Measurements from ENCODE around the gene ZNF827.
A peak's percentile ranks its signal among the peaks of the same experiment; 100 is the strongest.

ZNF827 gene

GRCh38 chr4:145933134-145933533 is 5.5 kb downstream of the ZNF827 start:
- no peak for DNase-seq (ENCODE audit: low read depth)

GRCh38 chr4:145931403-145931802 is 7.2 kb downstream of the ZNF827 start:
- no peak for DNase-seq (ENCODE audit: low read depth)

- DNase-seq (ENCODE audit: low read depth) = no peak
Observed at GRCh38 chr4:145930592-145930991, 8.0 kb downstream of the ZNF827 start.

GRCh38 chr4:145929415-145930178 is 9.0 kb downstream of the ZNF827 start:
- DNase-seq (ENCODE audit: low read depth) = no peak

GRCh38 chr4:145928748-145929147 is 9.9 kb downstream of the ZNF827 start:
- DNase-seq (ENCODE audit: low read depth) = no peak

GRCh38 chr4:145927030-145927429 is 11.6 kb downstream of the ZNF827 start:
- no peak for DNase-seq (ENCODE audit: low read depth)

GRCh38 chr4:145921231-145921630 is 17.4 kb downstream of the ZNF827 start:
- no peak for DNase-seq (ENCODE audit: low read depth)

GRCh38 chr4:145920205-145920604 is 18.4 kb downstream of the ZNF827 start:
- DNase-seq (ENCODE audit: low read depth) = peak; percentile 90

- no peak for DNase-seq (ENCODE audit: low read depth)
Observed at GRCh38 chr4:145912376-145912775, 26.2 kb downstream of the ZNF827 start.

GRCh38 chr4:145909773-145910172 is 28.9 kb downstream of the ZNF827 start:
- no peak for DNase-seq (ENCODE audit: low read depth)

GRCh38 chr4:145909281-145909715 is 29.3 kb downstream of the ZNF827 start:
- DNase-seq (ENCODE audit: low read depth) = no peak

GRCh38 chr4:145907812-145908211 is 30.8 kb downstream of the ZNF827 start:
- DNase-seq (ENCODE audit: low read depth) = no peak

GRCh38 chr4:145907390-145907789 is 31.2 kb downstream of the ZNF827 start:
- no peak for DNase-seq (ENCODE audit: low read depth)

- no peak for DNase-seq (ENCODE audit: low read depth)
Observed at GRCh38 chr4:145904413-145905177, 34.0 kb downstream of the ZNF827 start.

GRCh38 chr4:145902522-145902921 is 36.1 kb downstream of the ZNF827 start:
- DNase-seq (ENCODE audit: low read depth) = no peak

- DNase-seq (ENCODE audit: low read depth) = no peak
Observed at GRCh38 chr4:145899886-145900460, 38.6 kb downstream of the ZNF827 start.

- no peak for DNase-seq (ENCODE audit: low read depth)
Observed at GRCh38 chr4:145898926-145899531, 39.6 kb downstream of the ZNF827 start.

GRCh38 chr4:145898466-145898865 is 40.2 kb downstream of the ZNF827 start:
- DNase-seq (ENCODE audit: low read depth) = no peak

- DNase-seq (ENCODE audit: low read depth) = no peak
Observed at GRCh38 chr4:145895056-145895455, 43.6 kb downstream of the ZNF827 start.

- no peak for DNase-seq (ENCODE audit: low read depth)
Observed at GRCh38 chr4:145891958-145892357, 46.7 kb downstream of the ZNF827 start.

GRCh38 chr4:145890689-145891088 is 47.9 kb downstream of the ZNF827 start:
- no peak for DNase-seq (ENCODE audit: low read depth)

- no peak for DNase-seq (ENCODE audit: low read depth)
Observed at GRCh38 chr4:145888393-145888792, 50.2 kb downstream of the ZNF827 start.
